ENCODE data around the gene MBD4.

DNA sequence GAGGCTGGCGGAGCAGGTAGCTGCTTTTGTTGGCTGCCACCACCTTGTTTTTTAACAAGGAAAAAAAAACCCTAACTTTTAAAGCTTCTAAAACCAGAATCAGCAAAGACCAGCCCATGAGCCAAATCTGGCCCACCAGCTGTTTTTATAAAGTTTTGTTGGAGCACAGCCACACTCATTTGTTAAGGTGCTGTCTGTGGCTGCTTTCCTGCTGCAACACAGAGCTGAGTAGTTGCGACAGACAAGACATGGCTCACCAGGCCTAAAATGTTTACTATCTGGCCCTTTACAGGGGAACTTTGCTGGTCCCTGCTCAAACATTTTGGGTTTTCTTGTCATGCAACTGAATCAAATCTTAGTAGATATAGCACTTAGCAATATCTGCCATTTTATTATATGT lies 30.2 kb downstream of the MBD4 start:
- TF ChIP-seq, protein P1, sequence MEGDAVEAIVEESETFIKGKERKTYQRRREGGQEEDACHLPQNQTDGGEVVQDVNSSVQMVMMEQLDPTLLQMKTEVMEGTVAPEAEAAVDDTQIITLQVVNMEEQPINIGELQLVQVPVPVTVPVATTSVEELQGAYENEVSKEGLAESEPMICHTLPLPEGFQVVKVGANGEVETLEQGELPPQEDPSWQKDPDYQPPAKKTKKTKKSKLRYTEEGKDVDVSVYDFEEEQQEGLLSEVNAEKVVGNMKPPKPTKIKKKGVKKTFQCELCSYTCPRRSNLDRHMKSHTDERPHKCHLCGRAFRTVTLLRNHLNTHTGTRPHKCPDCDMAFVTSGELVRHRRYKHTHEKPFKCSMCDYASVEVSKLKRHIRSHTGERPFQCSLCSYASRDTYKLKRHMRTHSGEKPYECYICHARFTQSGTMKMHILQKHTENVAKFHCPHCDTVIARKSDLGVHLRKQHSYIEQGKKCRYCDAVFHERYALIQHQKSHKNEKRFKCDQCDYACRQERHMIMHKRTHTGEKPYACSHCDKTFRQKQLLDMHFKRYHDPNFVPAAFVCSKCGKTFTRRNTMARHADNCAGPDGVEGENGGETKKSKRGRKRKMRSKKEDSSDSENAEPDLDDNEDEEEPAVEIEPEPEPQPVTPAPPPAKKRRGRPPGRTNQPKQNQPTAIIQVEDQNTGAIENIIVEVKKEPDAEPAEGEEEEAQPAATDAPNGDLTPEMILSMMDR (IDR thresholded peaks at IDR 0.05) = no peak
- TF ChIP-seq POLR2AphosphoS5 (IDR thresholded peaks at IDR 0.05) = no peak

Measured in upper lobe of left lung (tissue), 4 donors.